A673 (cell line): ENCODE measurements around the gene ROR2. TPM values are rescaled to one million over a fixed set of nuclear protein-coding genes. Genes with fewer than 3 reads are reported as not detected.

Experiments used
- BruUV-seq: library from RNA; stranded (reverse); fragments of 400-500 nt; replicated peaks from 2 replicates; lab custom pipeline; 2021; lab: Mats Ljungman, UMichigan
- CTCF ChIA-PET: fragments of 300-600 bp; sonication (Branson Sonifier 250); formaldehyde crosslinking; loops from one replicate; lab custom pipeline; 2022; ENCODE audit warnings: antibody characterized with exemption; lab: Charles Lee
- POLR2A ChIA-PET: fragments of 300-600 bp; sonication (Branson Sonifier 250); formaldehyde crosslinking; loops from one replicate; lab custom pipeline; 2022; ENCODE audit warnings: antibody characterized with exemption; ENCODE audit not compliant: low non-redundant PET; lab: Charles Lee
- DNase-seq: peaks from one replicate; pipeline ENCODE4 v3.0.0-alpha.2; 2015; ENCODE audit warnings: low spot score
- H3K27ac ChIP-seq: fragments of 200-600 bp; sonication (generic); 2 replicates; pipeline ENCODE4 v1.5.1; 2016; ENCODE audit warnings: mixed run types, low read depth, mild to moderate bottlenecking, mixed read lengths, antibody characterized with exemption, low read length; ENCODE audit not compliant: poor library complexity, severe bottlenecking
- H3K27me3 ChIP-seq: fragments of 200-600 bp; sonication (generic); replicated peaks from 2 replicates; pipeline ENCODE4 v1.6.1; 2017; ENCODE audit warnings: mixed run types, low read depth, mild to moderate bottlenecking, mixed read lengths, antibody characterized with exemption, low read length; ENCODE audit not compliant: insufficient read depth, poor library complexity
- H3K36me3 ChIP-seq: fragments of 200-600 bp; sonication (generic); 2 replicates; pipeline ENCODE4 v1.6.1; 2016; ENCODE audit warnings: mixed run types, mild to moderate bottlenecking, mixed read lengths, antibody characterized with exemption, low read length; ENCODE audit not compliant: insufficient read depth, poor library complexity, severe bottlenecking
- H3K4me1 ChIP-seq: fragments of 200-600 bp; sonication (generic); 2 replicates; pipeline ENCODE4 v1.6.1; 2017; ENCODE audit warnings: mixed run types, mild to moderate bottlenecking, mixed read lengths, antibody characterized with exemption, low read length; ENCODE audit not compliant: insufficient read depth, poor library complexity, severe bottlenecking
- H3K4me3 ChIP-seq: fragments of 200-600 bp; sonication (generic); 2 replicates; pipeline ENCODE4 v1.5.1; 2016; ENCODE audit warnings: low read depth, mixed run types, mild to moderate bottlenecking, mixed read lengths, low read length; ENCODE audit not compliant: poor library complexity, severe bottlenecking
- H3K9me3 ChIP-seq: fragments of 200-600 bp; sonication (generic); 2 replicates; pipeline ENCODE4 v1.6.1; 2016; ENCODE audit warnings: mixed run types, low read depth, mild to moderate bottlenecking, mixed read lengths, antibody characterized with exemption, low read length; ENCODE audit not compliant: poor library complexity, severe bottlenecking
- EZH2 ChIP-seq: fragments of 200-600 bp; sonication (generic); IDR thresholded peaks from 2 replicates; pipeline ENCODE4 v1.6.1; 2017; ENCODE audit warnings: borderline replicate concordance, low read depth, mild to moderate bottlenecking, mixed read lengths, antibody characterized with exemption, low read length; ENCODE audit not compliant: poor library complexity, severe bottlenecking
- intact Hi-C: fragments of 100-400 bp; cut with micrococcal nuclease; formaldehyde crosslinking; loops from one replicate; pipeline ENCODE4 v1.10.0; 2022; ENCODE audit not compliant: unreplicated experiment
- total RNA-seq: library from RNA; stranded (reverse); gene quantifications from 2 replicates; pipeline ENCODE4 v1.2.3, GENCODE V29; 2021
- TF ChIP-seq, protein P1 (sequence below): fragments of 300-800, 200-600 bp; sonication (generic); conservative IDR thresholded peaks from 2 replicates; pipeline ENCODE4 v1.5.1; 2017; ENCODE audit warnings: low read depth, mild to moderate bottlenecking, antibody characterized with exemption, low read length, moderate library complexity, mixed read lengths

Gene ROR2
- total RNA-seq, 1 experiment from 2014 or later: 12.3 TPM

DNA sequence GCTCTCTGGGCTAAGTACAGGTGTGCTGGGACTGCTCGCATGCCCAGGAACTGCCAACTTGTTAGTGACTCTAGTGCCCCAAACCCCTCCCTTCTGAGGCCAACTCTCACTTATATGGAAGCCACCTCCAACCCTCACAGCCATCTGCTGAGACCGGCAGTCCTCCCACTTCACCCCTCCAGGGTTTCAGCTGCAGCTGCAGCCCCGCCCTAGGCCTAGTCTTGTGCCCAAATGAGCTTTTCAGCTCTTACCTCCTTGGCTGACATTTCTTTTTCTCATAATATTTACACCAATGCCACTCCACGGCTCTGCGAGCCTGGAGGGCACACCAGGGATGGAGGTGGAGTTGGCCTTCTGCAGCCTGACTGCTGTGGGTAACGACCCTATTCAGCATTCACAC lies 166.6 kb downstream of the ROR2 start:
- H3K4me3 ChIP-seq: no peak overlapping the region
- no peaks in the 10 kb centered on the region for H3K27me3 ChIP-seq
- no peak for TF ChIP-seq EZH2
- TF ChIP-seq, protein P1, sequence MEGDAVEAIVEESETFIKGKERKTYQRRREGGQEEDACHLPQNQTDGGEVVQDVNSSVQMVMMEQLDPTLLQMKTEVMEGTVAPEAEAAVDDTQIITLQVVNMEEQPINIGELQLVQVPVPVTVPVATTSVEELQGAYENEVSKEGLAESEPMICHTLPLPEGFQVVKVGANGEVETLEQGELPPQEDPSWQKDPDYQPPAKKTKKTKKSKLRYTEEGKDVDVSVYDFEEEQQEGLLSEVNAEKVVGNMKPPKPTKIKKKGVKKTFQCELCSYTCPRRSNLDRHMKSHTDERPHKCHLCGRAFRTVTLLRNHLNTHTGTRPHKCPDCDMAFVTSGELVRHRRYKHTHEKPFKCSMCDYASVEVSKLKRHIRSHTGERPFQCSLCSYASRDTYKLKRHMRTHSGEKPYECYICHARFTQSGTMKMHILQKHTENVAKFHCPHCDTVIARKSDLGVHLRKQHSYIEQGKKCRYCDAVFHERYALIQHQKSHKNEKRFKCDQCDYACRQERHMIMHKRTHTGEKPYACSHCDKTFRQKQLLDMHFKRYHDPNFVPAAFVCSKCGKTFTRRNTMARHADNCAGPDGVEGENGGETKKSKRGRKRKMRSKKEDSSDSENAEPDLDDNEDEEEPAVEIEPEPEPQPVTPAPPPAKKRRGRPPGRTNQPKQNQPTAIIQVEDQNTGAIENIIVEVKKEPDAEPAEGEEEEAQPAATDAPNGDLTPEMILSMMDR: no peak
- H3K27ac ChIP-seq: no peak overlapping the region
- H3K36me3 ChIP-seq: no peaks in the 10 kb centered on the region
- no peak for DNase-seq
- CTCF ChIA-PET: no interaction called here
- POLR2A ChIA-PET: no interaction called here
- no peaks in the 10 kb centered on the region for H3K4me1 ChIP-seq
- no TSS peak for BruUV-seq
- no peaks in the 10 kb centered on the region for H3K9me3 ChIP-seq
- intact Hi-C loops: no loop called here

DNA sequence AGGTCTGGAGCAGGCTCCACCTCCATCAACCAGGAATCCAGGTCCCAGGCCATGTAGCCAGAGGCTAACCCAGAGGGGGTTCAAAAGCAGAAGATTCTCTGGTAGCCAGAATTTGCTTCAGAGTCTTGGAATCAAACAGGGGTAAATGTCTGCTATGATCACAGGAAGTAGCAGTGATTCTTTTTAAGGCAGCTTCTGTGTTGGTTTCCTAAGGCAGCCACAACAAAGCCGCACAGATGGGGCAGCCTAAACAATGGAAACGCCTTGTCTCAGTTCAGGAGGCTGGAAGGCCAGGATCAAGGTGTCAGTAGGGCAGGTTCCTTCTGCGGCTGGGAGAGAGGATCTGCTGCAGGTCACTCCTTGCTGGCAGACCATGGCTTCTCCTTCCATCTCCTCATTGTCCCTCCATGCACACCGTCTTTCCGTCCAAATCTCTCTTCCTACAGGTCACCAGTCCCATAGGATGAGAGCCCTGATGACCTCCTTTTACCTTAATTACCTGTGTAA lies 167.3 kb downstream of the ROR2 start:
- ChIA-PET CTCF (no interaction called here), POLR2A (interaction anchor here (0.6 kb wide), 1 partner anchor 13 kb away, joined by 3 read pairs; no protein-coding TSS in a partner anchor)
- no peaks in the 10 kb centered on the region for H3K36me3 ChIP-seq
- no peak for DNase-seq
- intact Hi-C loops: no loop called here
- no peak for TF ChIP-seq EZH2
- TF ChIP-seq, protein P1: no peak
- H3K27ac ChIP-seq: no peak overlapping the region
- H3K4me1 ChIP-seq: no peaks in the 10 kb centered on the region
- no TSS peak for BruUV-seq
- no peaks in the 10 kb centered on the region for H3K27me3 ChIP-seq
- H3K4me3 ChIP-seq: no peak overlapping the region
- no peaks in the 10 kb centered on the region for H3K9me3 ChIP-seq

DNA sequence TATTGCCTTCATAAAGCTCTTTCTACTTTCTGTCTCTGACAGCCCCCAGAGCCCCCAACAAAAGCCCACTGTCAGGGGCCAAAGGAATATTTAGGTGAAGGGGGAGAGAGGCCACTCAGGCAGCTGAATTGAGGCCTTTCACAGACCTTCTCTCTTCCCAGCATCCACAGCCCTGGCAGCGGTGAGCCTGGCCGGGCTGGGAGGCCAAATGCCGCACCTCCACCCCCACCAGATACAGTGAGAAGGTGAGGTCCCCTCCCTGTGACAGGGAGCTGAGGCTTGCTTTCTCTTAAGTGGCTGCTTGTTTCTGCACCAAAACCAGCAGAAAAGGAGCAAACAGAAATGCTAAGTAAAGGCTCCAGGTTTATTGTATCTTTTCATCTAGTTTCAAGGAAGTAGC lies 168.1 kb downstream of the ROR2 start:
- ChIA-PET CTCF (no interaction called here), POLR2A (no interaction called here)
- intact Hi-C loops: no loop called here
- no peaks in the 10 kb centered on the region for H3K36me3 ChIP-seq
- H3K27ac ChIP-seq: no peak overlapping the region
- BruUV-seq: no TSS peak
- no peak overlapping the region for H3K4me3 ChIP-seq
- H3K9me3 ChIP-seq: no peaks in the 10 kb centered on the region
- DNase-seq: no peak
- H3K27me3 ChIP-seq: no peaks in the 10 kb centered on the region
- peaks cover 4% of the 10 kb centered on the region for H3K4me1 ChIP-seq
- no peak for TF ChIP-seq EZH2
- TF ChIP-seq, protein P1: no peak
